Adrenal gland (tissue), 12 donors: ENCODE data around the gene RAC3. TPM values are rescaled to one million over a fixed set of nuclear protein-coding genes. Genes with fewer than 3 reads are reported as not detected.

ENCODE experiments used
- DNase-seq, 7 donors: peaks; one replicate each; pipeline ENCODE4 v3.0.0-alpha.2; 2019 to 2020
- H3K27ac ChIP-seq, 5 donors: fragments of 200-600 bp; sonication (generic) in 4 of 5; 1 replicate in 3 of 5; 2 replicates in 2 of 5; pipeline versions ENCODE4 v1.5.1 to v1.8.0; 2016 to 2020; ENCODE audit warnings: mild to moderate bottlenecking in 1 of 5
- H3K27me3 ChIP-seq: fragments of 200-600 bp; 2 replicates; pipeline ENCODE4 v1.8.0; 2021
- H3K36me3 ChIP-seq, 2 donors: fragments of 200-600 bp; replicated peaks in 1 of 2; 1 replicate in 1 of 2; 2 replicates in 1 of 2; pipeline versions ENCODE4 v1.5.1 to v1.8.0; 2018 to 2022
- H3K4me1 ChIP-seq, 2 donors: fragments of 200-600 bp; replicated peaks in 1 of 2; 1 replicate in 1 of 2; 2 replicates in 1 of 2; pipeline versions ENCODE4 v1.5.1 to v1.8.0; 2018 to 2021
- H3K4me3 ChIP-seq, 4 donors: fragments of 200-600 bp; sonication (generic) in 3 of 4; one replicate each; pipeline ENCODE4 v1.5.1; 2016 to 2018
- H3K9me3 ChIP-seq, 3 donors: fragments of 200-600 bp; sonication (generic) in 1 of 3; replicated peaks in 1 of 3; 1 replicate in 2 of 3; 2 replicates in 1 of 3; pipeline versions ENCODE4 v1.5.1 to v1.8.0; 2016 to 2021
- CTCF ChIP-seq, 6 experiments: fragments of 450-650 bp in 4 of 6; fragments of 200-600 bp in 2 of 6; sonication (generic) in 1 of 6; IDR thresholded peaks; 1 replicate in 5 of 6; 2 replicates in 1 of 6; pipeline versions ENCODE4 v1.5.1 to v1.8.0; 2016 to 2021; ENCODE audit warnings: antibody characterized with exemption in 6 of 6, mild to moderate bottlenecking in 2 of 6, moderate library complexity in 1 of 6
- POLR2A ChIP-seq, 2 donors: fragments of 450-650 bp; IDR thresholded peaks; one replicate each; pipeline ENCODE4 v1.6.1; 2017; ENCODE audit warnings: antibody characterized with exemption in 2 of 2, mild to moderate bottlenecking in 2 of 2, moderate library complexity in 1 of 2
- WGBS, 4 donors: extraction: QIAGEN DNeasy Blood & Tissue Kit in 2 of 4; methylation state at CpG; one replicate each; pipeline versions ENCODE4 v1.1.5 to v1.1.7; 2013 to 2017; 5-methylcytosine and 5-hydroxymethylcytosine counted together
- intact Hi-C, 2 donors: fragments of 100-400 bp; cut with DNase I; formaldehyde crosslinking; loops; one replicate each; pipeline versions ENCODE4 v1.14.1 to v1.15.0; 2022 to 2023
- polyA plus RNA-seq, 3 donors: library from polyadenylated mRNA; stranded (reverse); fragments of 200-250 nt in 2 of 3; fragments of 350-450 nt in 1 of 3; fragmentation: Illumina TruSeq in 1 of 3; extraction: RNeasy Lipid Tissue Mini Kit (QIAGEN cat#74804) in 1 of 3; gene quantifications; one replicate each; pipeline ENCODE4 v1.2.3, GENCODE V29; 2013 to 2014
- total RNA-seq, 9 donors: library from RNA; depleted of rRNA in 4 of 9; stranded (reverse); fragments of >200 nt in 4 of 9; fragments of 120-200 nt in 1 of 9; fragmentation: NEBNext Ultra II Directional in 1 of 9; extraction: Animal tissue kit (Norgen Biotek cat#: 25700) in 1 of 9; gene quantifications; one replicate each; pipeline versions ENCODE4 v1.1.0 to v1.2.4, GENCODE V29; 2013 to 2023
- donor health status: healthy with polysubstance abuse.
- donor health status: Bipolar disorder and iron deficiency.
- donor health status: DM: yes; HTN: yes; CAD: no.
- donor health status: DM: no; HTN: no; CAD: no.
- donor health status: DM: no; HTN: no; CAD: no.
- donor health status: DM: yes; HTN: yes; CAD: no.

RAC3 gene
- total and polyA plus RNA-seq, 12 donors, result 1.6 to 13.5 (median 5.1) TPM

GRCh38 chr17:82076018-82076784 is 44.7 kb downstream of the RAC3 start:
- H3K27me3 ChIP-seq, result no peaks in the 10 kb centered on the region
- TF ChIP-seq CTCF (IDR thresholded peaks at IDR 0.05) (no peak), POLR2A (IDR thresholded peaks at IDR 0.05) (no peak)
- H3K9me3 ChIP-seq, result no peaks in the 10 kb centered on the region
- 83 to 92% (median 87%) methylated on average over 25 of the region's 25 CpGs for WGBS, 4 donors
- H3K27ac ChIP-seq, result no peak overlapping the region
- intact Hi-C loops, result no loop called here
- peaks cover 0 to 29% of the 10 kb centered on the region in 2 donors for H3K36me3 ChIP-seq
- DNase-seq, result no peak
- no peaks in the 10 kb centered on the region for H3K4me1 ChIP-seq
- no peak overlapping the region for H3K4me3 ChIP-seq

- H3K4me1 ChIP-seq, result no peaks in the 10 kb centered on the region
- TF ChIP-seq CTCF (IDR thresholded peaks at IDR 0.05) (no peak), POLR2A (IDR thresholded peaks at IDR 0.05) (no peak)
- no peak overlapping the region for H3K27ac ChIP-seq
- no peaks in the 10 kb centered on the region for H3K9me3 ChIP-seq
- no peak for DNase-seq
- intact Hi-C loops, result no loop called here
- H3K36me3 ChIP-seq, result peaks cover 0 to 34% of the 10 kb centered on the region in 2 donors
- no peak overlapping the region for H3K4me3 ChIP-seq
- 64 to 76% (median 68%) methylated on average over 14 to 21 of the region's 21 CpGs for WGBS, 4 donors
- no peaks in the 10 kb centered on the region for H3K27me3 ChIP-seq
Observed at GRCh38 chr17:82076785-82077591, 45.5 kb downstream of the RAC3 start.

GRCh38 chr17:82077617-82078358 is 46.3 kb downstream of the RAC3 start:
- 75 to 88% (median 80%) methylated on average over 14 to 28 of the region's 28 CpGs for WGBS, 4 donors
- H3K27ac ChIP-seq, result no peak overlapping the region

More at GRCh38 chr17:82077617-82078358, 46.3 kb downstream of the RAC3 start:
- DNase-seq, result no peak
- no peaks in the 10 kb centered on the region for H3K9me3 ChIP-seq
- no peaks in the 10 kb centered on the region for H3K4me1 ChIP-seq
- H3K36me3 ChIP-seq, result peaks cover 0 to 42% of the 10 kb centered on the region in 2 donors
- no peak for TF ChIP-seq CTCF (IDR thresholded peaks at IDR 0.05)
- no peak for TF ChIP-seq POLR2A (IDR thresholded peaks at IDR 0.05)
- H3K4me3 ChIP-seq, result no peak overlapping the region
- no peaks in the 10 kb centered on the region for H3K27me3 ChIP-seq
- intact Hi-C loops, result no loop called here
